ENCODE results near the gene DCUN1D4.

DCUN1D4 gene

DNA sequence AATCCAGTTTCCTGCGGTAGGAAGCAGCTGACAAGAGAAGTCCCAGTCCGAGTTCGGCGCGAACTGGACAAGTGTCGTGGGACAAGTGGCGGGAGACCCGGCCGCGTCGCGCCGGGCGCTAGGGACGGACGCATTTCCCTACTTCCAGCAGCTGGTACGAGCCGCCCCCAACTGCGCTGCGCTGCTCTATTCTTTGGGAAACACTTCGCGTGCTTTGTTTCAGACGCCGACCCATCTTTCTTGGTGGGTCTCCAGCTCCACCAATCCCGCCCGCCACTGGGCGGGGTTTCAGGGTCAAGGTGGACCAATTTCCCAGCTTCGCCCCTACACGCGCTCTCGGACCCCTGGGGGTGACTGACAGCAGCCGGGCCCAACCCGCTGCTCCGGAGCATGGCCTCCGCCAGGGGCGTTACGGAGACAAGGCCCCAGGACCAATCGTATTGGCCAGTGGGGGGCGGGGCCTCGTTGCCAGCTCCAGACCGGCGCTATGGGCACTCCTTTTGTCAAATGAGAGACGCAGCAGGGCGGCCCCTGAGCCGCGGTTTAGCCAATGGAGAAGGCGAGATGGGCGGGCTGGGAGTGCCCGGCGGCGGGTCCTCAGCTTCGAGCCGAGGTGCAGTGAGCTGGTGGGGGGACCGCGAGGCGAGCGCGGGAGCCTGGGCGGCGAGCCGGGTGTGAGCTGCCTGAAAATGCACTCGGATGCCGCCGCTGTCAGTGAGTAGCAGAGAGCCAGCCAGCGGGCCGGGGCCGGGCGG, at the start of gene DCUN1D4:
TSS of gene DCUN1D4 (plus strand) at position 600 of the 755 bp plus-strand sequence. CDS start at position 690, 90 bp downstream.
- Histone ChIP-seq H3K9me3 (ENCODE audit: low read length) (no peaks in the 10 kb centered on the region), H3K4me3 (ENCODE audit: low read length) (peak within 1 kb of the TSS; percentile 78), H3K27me3 (ENCODE audit: insufficient read depth, low read length) (no peaks in the 10 kb centered on the region), H2AFZ (ENCODE audit: low read depth, low read length) (peak within 1 kb of the TSS; percentile 94), H3K4me1 (ENCODE audit: insufficient read depth, low read length) (peaks cover 11% of the 10 kb centered on the region), H3K36me3 (ENCODE audit: insufficient read depth, low read length) (no peaks in the 10 kb centered on the region)

DNA sequence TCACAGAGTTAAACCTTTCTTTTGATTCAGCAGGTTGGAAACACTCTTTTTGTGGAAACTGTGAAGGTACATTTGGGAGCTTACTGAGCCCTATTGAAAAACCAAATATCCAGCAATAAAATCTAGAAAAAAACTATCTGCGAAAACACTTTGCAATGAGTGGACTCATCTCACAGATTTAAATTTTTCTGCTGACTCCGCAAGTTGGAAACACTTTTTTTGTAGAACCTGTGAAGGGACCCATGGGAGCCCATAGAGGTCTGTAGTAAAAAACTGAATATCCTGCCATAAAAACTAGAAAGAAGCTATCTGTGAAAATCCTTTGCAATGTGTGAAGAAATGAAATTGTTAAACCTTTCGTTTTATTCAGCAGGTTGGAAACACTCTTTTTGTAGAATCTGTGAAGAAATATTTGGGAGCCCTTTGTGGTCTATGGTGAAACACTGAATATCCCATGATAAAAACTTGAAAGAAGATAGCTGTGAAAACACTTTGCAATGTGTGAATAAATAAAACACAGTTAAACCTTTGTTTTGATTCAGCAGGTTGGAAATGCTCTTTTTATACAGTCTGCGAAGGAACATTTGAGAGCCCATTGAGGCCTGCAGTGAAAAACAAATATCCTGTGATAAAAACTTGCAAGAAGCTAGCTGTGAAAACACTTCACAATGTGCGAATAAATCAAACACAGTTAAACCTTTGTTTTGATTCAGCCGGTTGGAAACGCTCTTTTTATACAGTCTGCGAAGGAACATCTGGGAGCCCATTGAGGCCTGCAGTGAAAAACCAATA, 22.3 kb upstream of the DCUN1D4 start:
- peaks cover 3% of the 10 kb centered on the region for H3K9me3 ChIP-seq (ENCODE audit: low read length)
- no peak overlapping the region for H2AFZ ChIP-seq (ENCODE audit: low read depth, low read length)
- H3K36me3 ChIP-seq (ENCODE audit: insufficient read depth, low read length) = no peaks in the 10 kb centered on the region
- H3K27me3 ChIP-seq (ENCODE audit: insufficient read depth, low read length) = peaks cover 7% of the 10 kb centered on the region
- H3K4me3 ChIP-seq (ENCODE audit: low read length) = no peak overlapping the region
- no peaks in the 10 kb centered on the region for H3K4me1 ChIP-seq (ENCODE audit: insufficient read depth, low read length)

DNA sequence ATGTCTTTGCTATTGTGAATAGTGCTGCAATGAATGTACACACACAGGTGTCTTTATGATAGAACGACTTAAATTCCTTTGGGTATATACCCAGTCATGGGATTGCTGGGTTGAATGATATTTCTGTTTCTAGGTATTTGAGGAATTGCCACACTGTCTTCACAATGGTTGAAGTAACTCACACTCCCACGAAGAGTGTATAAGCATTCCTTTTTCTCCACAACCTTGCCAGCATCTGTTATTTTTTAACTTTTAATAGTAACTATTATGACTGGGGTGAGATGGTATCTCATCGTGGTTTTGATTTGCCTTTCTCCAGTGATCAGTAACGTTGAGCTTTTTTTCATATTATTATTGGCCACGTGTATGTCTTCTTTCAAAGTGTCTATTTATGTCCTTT, 17.6 kb upstream of the DCUN1D4 start:
- no peaks in the 10 kb centered on the region for H3K36me3 ChIP-seq (ENCODE audit: insufficient read depth, low read length)
- H3K4me3 ChIP-seq (ENCODE audit: low read length) = no peak overlapping the region
- peaks cover 3% of the 10 kb centered on the region for H3K27me3 ChIP-seq (ENCODE audit: insufficient read depth, low read length)
- no peaks in the 10 kb centered on the region for H3K4me1 ChIP-seq (ENCODE audit: insufficient read depth, low read length)
- H2AFZ ChIP-seq (ENCODE audit: low read depth, low read length) = no peak overlapping the region
- H3K9me3 ChIP-seq (ENCODE audit: low read length) = no peaks in the 10 kb centered on the region

DNA sequence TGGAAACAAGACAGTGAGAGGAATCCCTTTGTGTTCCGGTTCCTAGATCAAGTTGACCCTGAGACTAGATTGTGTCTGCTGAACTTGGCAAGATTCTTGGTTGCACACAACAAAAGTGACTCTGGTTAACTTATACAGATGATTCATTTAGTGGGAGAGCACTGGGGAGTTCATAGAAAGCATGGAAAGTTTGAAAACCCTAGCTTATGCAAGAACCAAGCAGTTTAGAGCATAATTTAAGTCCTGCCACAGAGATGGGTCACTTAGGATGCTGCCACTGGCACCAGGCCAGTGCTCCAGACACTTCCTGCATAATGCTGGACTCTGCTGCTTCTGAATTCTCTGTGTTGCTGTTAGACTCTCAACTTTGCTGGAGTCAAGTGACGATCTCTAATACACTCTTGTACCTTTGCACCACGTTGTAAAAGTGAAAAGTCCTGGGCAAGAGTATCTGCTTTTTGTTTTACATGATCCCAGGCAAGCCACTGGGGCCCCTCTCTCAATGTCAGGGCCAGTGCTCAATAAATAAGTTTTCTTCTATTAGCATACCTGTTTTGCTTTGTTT, 12.7 kb upstream of the DCUN1D4 start:
- H3K4me1 ChIP-seq (ENCODE audit: insufficient read depth, low read length) = no peaks in the 10 kb centered on the region
- no peaks in the 10 kb centered on the region for H3K36me3 ChIP-seq (ENCODE audit: insufficient read depth, low read length)
- no peak overlapping the region for H2AFZ ChIP-seq (ENCODE audit: low read depth, low read length)
- no peak overlapping the region for H3K4me3 ChIP-seq (ENCODE audit: low read length)
- H3K27me3 ChIP-seq (ENCODE audit: insufficient read depth, low read length) = peaks cover 5% of the 10 kb centered on the region
- H3K9me3 ChIP-seq (ENCODE audit: low read length) = no peaks in the 10 kb centered on the region

DNA sequence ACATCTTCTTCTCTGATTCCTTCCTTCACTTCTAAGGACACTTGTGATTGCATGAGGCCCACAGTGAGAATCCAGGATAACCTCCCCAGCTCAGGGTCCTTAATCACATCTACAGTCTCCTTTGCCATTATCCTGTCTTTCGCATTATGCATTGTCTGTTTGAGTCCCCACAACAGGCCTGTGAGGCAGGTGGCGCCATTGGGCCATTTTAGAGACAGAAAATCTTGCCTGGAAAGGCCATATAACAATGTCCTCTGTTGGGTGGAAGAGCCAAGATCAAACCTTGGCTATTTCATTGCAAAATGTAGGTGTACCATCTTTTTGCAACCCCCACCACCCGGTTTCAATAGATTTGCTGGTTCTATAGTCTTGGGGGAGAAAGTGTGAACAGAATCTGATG, 11.8 kb upstream of the DCUN1D4 start:
- H3K36me3 ChIP-seq (ENCODE audit: insufficient read depth, low read length) = no peaks in the 10 kb centered on the region

DNA sequence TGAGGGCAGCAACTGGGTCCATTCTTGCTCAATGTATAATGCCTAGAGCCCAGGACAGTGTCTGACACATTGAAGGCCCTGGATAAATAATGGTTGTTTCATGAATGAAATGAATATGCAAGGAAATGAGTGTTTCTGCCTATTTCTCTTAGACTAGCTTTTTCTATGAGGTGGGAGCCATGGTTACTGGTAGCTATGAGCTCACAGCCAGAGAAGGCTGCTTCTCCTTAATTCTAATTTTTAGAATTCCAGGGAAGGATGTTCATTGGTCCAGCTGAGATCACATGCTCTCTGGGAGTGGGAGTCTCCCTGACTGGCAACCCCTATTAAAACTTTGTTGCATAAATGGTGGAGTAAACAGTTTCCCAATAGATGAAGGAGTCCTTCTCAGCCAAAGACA, 9.7 kb upstream of the DCUN1D4 start:
- no peak overlapping the region for H3K4me3 ChIP-seq (ENCODE audit: low read length)
- H3K36me3 ChIP-seq (ENCODE audit: insufficient read depth, low read length) = no peaks in the 10 kb centered on the region
- H2AFZ ChIP-seq (ENCODE audit: low read depth, low read length) = no peak overlapping the region
- H3K27me3 ChIP-seq (ENCODE audit: insufficient read depth, low read length) = peaks cover 3% of the 10 kb centered on the region
- no peaks in the 10 kb centered on the region for H3K9me3 ChIP-seq (ENCODE audit: low read length)
- no peaks in the 10 kb centered on the region for H3K4me1 ChIP-seq (ENCODE audit: insufficient read depth, low read length)

More for the DNA sequence above, 11.8 kb upstream of the DCUN1D4 start:
- no peaks in the 10 kb centered on the region for H3K9me3 ChIP-seq (ENCODE audit: low read length)
- no peak overlapping the region for H3K4me3 ChIP-seq (ENCODE audit: low read length)
- no peak overlapping the region for H2AFZ ChIP-seq (ENCODE audit: low read depth, low read length)
- no peaks in the 10 kb centered on the region for H3K4me1 ChIP-seq (ENCODE audit: insufficient read depth, low read length)
- peaks cover 5% of the 10 kb centered on the region for H3K27me3 ChIP-seq (ENCODE audit: insufficient read depth, low read length)

DNA sequence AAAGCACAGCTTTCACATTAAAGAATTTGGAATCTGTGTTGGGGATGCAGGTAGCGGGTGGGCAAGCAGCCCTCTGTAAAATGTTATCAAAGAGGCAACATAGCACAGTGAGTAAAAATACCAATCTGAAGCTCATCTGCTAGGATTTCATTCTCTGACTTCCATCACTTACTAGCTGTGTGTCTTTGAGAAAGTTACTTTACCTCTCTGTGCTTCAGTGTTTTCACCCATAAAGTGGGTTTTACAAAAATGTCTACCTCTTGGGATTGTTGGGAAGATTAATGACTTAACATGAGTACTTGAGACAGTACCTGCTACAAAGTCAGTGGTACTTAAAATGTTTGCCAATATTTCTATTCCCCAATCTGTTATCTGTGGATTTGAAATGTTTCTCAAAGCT, 7.9 kb upstream of the DCUN1D4 start:
- no peak overlapping the region for H2AFZ ChIP-seq (ENCODE audit: low read depth, low read length)
- H3K4me3 ChIP-seq (ENCODE audit: low read length) = no peak overlapping the region
- peaks cover 3% of the 10 kb centered on the region for H3K27me3 ChIP-seq (ENCODE audit: insufficient read depth, low read length)
- no peaks in the 10 kb centered on the region for H3K36me3 ChIP-seq (ENCODE audit: insufficient read depth, low read length)
- H3K4me1 ChIP-seq (ENCODE audit: insufficient read depth, low read length) = no peaks in the 10 kb centered on the region
- no peaks in the 10 kb centered on the region for H3K9me3 ChIP-seq (ENCODE audit: low read length)

DNA sequence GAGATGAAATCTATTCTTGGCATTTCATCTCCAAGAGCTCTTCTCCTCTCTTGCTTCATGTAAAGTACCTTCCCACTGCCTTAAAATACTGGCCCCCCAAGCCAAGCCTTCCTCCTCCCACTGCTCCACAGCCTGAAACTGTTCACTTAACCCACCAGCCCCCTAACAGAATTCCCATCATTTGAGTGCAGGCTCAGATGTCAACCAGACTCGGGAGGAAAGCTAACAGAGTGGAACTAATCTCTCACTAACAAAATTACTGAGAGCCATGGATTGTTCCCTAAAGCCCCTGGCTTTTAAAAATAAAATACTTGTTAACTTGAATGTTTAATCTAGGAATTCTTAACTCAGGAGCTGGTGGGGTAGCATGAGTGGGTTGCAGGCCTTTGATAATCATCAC, 7.1 kb upstream of the DCUN1D4 start:
- no peak overlapping the region for H3K4me3 ChIP-seq (ENCODE audit: low read length)
- no peaks in the 10 kb centered on the region for H3K4me1 ChIP-seq (ENCODE audit: insufficient read depth, low read length)
- H3K27me3 ChIP-seq (ENCODE audit: insufficient read depth, low read length) = peaks cover 3% of the 10 kb centered on the region
- no peaks in the 10 kb centered on the region for H3K36me3 ChIP-seq (ENCODE audit: insufficient read depth, low read length)
- no peaks in the 10 kb centered on the region for H3K9me3 ChIP-seq (ENCODE audit: low read length)
- H2AFZ ChIP-seq (ENCODE audit: low read depth, low read length) = no peak overlapping the region

DNA sequence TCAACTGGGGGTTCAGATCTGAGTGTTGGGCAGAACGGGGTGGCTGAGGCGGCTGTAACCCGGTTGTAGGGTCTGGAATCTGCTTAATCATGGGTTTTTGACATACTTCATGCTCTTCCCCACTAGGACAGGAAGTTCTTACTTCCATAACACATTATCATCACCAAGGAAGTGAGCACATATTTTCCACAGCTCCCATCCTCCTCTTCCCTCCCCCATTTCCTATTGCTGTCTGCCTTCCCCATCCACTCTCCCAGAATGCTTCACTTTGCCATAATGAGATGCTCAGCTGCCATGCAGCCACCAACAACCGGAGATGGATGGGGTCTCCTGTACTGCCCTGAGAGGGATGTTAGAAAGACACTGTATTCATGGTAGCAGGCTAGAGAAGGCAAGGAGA, 6.4 kb upstream of the DCUN1D4 start:
- H3K27me3 ChIP-seq (ENCODE audit: insufficient read depth, low read length) = peaks cover 3% of the 10 kb centered on the region
- no peaks in the 10 kb centered on the region for H3K9me3 ChIP-seq (ENCODE audit: low read length)
- no peaks in the 10 kb centered on the region for H3K4me1 ChIP-seq (ENCODE audit: insufficient read depth, low read length)
- no peak overlapping the region for H2AFZ ChIP-seq (ENCODE audit: low read depth, low read length)
- H3K36me3 ChIP-seq (ENCODE audit: insufficient read depth, low read length) = no peaks in the 10 kb centered on the region
- no peak overlapping the region for H3K4me3 ChIP-seq (ENCODE audit: low read length)

DNA sequence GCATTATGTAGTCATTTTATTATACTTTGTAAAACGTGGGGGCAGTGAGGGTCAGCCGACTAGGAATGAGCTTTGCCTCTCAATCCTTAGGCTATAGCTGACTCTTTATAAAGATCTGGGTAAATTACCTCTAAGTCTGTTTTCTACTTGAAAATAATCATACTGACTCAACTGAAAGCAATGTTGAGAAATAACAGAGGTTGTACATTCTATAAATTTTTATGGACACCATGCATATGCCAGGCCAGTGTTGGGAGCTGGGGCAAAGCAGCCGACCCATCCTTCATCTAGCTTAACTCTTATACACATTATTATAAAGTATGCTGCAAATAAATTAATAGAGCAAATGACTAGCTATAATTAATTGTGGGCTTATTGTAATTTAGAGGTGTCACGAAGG, 2.2 kb upstream of the DCUN1D4 start:
- peaks cover 10% of the 10 kb centered on the region for H3K4me1 ChIP-seq (ENCODE audit: insufficient read depth, low read length)
- H3K27me3 ChIP-seq (ENCODE audit: insufficient read depth, low read length) = no peaks in the 10 kb centered on the region
- no peaks in the 10 kb centered on the region for H3K36me3 ChIP-seq (ENCODE audit: insufficient read depth, low read length)
- H3K4me3 ChIP-seq (ENCODE audit: low read length) = no peak overlapping the region
- H2AFZ ChIP-seq (ENCODE audit: low read depth, low read length) = no peak overlapping the region
- H3K9me3 ChIP-seq (ENCODE audit: low read length) = no peaks in the 10 kb centered on the region

DNA sequence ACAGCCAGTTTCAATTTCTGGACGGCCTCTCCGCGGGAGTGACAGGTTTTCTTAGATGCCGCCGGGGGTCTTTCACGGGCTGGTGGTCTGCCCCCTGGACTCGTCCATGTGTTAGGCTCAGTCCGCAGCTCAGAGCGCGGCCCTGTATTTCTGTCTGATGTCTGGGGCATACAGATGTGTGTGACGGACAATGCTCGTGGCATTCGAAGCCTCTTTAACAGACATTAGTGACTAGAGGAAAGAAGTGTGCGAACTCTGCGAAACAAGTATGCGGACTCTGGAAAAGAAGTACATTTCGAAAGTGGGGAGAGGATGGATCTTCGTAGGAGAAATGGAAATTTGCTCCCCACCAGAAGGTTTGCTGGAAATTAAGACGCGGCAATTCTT, 793 bp upstream of the DCUN1D4 start:
- H3K9me3 ChIP-seq (ENCODE audit: low read length) = no peaks in the 10 kb centered on the region
- H3K27me3 ChIP-seq (ENCODE audit: insufficient read depth, low read length) = no peaks in the 10 kb centered on the region
- peak overlapping the region; percentile 78 for H3K4me3 ChIP-seq (ENCODE audit: low read length)
- peak overlapping the region; percentile 94 for H2AFZ ChIP-seq (ENCODE audit: low read depth, low read length)
- H3K4me1 ChIP-seq (ENCODE audit: insufficient read depth, low read length) = peaks cover 11% of the 10 kb centered on the region
- no peaks in the 10 kb centered on the region for H3K36me3 ChIP-seq (ENCODE audit: insufficient read depth, low read length)

DNA sequence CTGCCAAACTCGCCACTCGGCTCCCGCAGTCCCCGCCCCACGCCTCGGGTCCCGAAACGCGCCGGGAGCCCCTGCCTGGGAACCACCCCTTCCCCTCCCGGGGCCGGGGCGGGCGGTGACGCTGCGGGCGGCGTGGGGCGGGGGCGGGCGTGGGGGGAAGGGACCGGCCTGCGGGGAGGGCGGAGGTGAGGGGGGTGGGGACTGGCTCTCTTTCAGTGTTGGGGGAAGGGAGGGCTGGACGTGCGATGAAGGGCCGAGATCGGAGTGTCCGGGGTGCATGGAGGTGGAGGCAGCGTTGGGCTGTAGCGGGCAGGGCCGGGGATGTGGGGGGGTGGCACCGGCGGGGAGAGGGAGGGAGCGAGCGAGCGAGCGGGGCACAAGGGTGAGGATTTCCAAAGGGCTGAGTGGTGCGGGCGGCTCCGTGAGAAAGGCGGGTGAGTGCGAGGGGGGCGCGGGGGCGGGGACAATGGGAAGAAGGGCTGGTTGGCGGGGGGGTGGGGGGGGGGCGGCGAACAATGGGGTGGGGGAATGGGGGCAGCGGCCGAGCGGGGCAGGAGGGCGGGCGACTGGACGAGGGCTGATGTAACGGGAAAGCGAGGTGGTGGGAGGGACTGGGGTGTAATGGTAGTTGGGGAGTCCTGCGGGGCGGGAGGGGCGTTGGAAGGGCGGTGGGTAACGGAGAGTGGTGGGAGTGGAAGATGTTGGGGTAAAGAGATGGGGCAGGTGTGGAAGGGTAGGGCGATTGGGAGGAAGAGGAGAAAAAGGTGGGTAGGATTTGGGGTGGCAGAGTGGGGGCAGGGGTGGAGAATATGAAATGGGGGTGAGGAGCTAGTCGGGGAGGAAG, 578 bp downstream of the DCUN1D4 start:
- Histone ChIP-seq H2AFZ (ENCODE audit: low read depth, low read length) (no peak overlapping the region), H3K27me3 (ENCODE audit: insufficient read depth, low read length) (no peaks in the 10 kb centered on the region), H3K9me3 (ENCODE audit: low read length) (no peaks in the 10 kb centered on the region), H3K4me3 (ENCODE audit: low read length) (peak overlapping the region; percentile 67), H3K36me3 (ENCODE audit: insufficient read depth, low read length) (no peaks in the 10 kb centered on the region), H3K4me1 (ENCODE audit: insufficient read depth, low read length) (peaks cover 11% of the 10 kb centered on the region)

All from neuron (in vitro differentiated cells).